Astrocyte (in vitro differentiated cells and primary cell): ENCODE measurements around the gene OTUB1. TPM values are rescaled to one million over a fixed set of nuclear protein-coding genes. Genes with fewer than 3 reads are reported as not detected.

Experiments used
- DNase-seq: peaks from one replicate; pipeline ENCODE4 v3.0.0-alpha.2; 2010; ENCODE audit warnings: low read depth
- FAIRE-seq: peaks from 2 replicates; lab custom pipeline; 2011; peaks lifted over from hg19 to GRCh38; lab: Jason Lieb, UNC
- H2AFZ ChIP-seq: 2 replicates; pipeline ENCODE4 v1.6.0; 2012; ENCODE audit warnings: low read depth, low read length, inconsistent platforms
- H3K27ac ChIP-seq: 2 replicates; pipeline ENCODE4 v1.5.1; 2011; ENCODE audit warnings: low read depth, low read length, inconsistent platforms
- H3K27me3 ChIP-seq: 2 replicates; pipeline ENCODE4 v1.6.0; 2011; ENCODE audit warnings: low read length, inconsistent platforms; ENCODE audit not compliant: insufficient read depth
- H3K36me3 ChIP-seq: 2 replicates; pipeline ENCODE4 v1.5.1; 2011; ENCODE audit warnings: low read length, inconsistent platforms; ENCODE audit not compliant: insufficient read depth
- H3K4me1 ChIP-seq: 2 replicates; pipeline ENCODE4 v1.5.1; 2011; ENCODE audit warnings: low read length, inconsistent platforms; ENCODE audit not compliant: insufficient read depth
- H3K4me2 ChIP-seq: 2 replicates; pipeline ENCODE4 v1.6.0; 2012; ENCODE audit warnings: low read length, inconsistent platforms
- H3K4me3 ChIP-seq: 2 replicates; pipeline ENCODE4 v1.5.1; 2011; ENCODE audit warnings: low read depth, mild to moderate bottlenecking, low read length, inconsistent platforms; ENCODE audit not compliant: insufficient read depth
- H3K79me2 ChIP-seq: 2 replicates; pipeline ENCODE4 v1.6.0; 2012; ENCODE audit warnings: mild to moderate bottlenecking, low read length, inconsistent platforms; ENCODE audit not compliant: insufficient read depth
- H3K9ac ChIP-seq: 2 replicates; pipeline ENCODE4 v1.6.0; 2012; ENCODE audit warnings: mild to moderate bottlenecking, low read length, inconsistent platforms
- H3K9me3 ChIP-seq: 2 replicates; pipeline ENCODE4 v1.5.1; 2012; ENCODE audit warnings: low read depth, mild to moderate bottlenecking, low read length, inconsistent platforms; ENCODE audit not compliant: insufficient read depth
- H4K20me1 ChIP-seq: 2 replicates; pipeline ENCODE4 v1.6.0; 2012; ENCODE audit warnings: low read length, inconsistent platforms; ENCODE audit not compliant: insufficient read depth
- H3K27ac Mint-ChIP-seq: one replicate; pipeline ENCODE4 v1.8.0; 2021; ENCODE audit warnings: mild to moderate bottlenecking, mixed read lengths; ENCODE audit not compliant: unreplicated experiment
- H3K27me3 Mint-ChIP-seq: one replicate; pipeline ENCODE4 v1.8.0; 2021; ENCODE audit warnings: low read depth, mixed read lengths; ENCODE audit not compliant: unreplicated experiment
- H3K36me3 Mint-ChIP-seq: one replicate; pipeline ENCODE4 v1.8.0; 2021; ENCODE audit warnings: low read depth, mixed read lengths; ENCODE audit not compliant: unreplicated experiment
- H3K4me1 Mint-ChIP-seq: one replicate; pipeline ENCODE4 v1.8.0; 2021; ENCODE audit warnings: low read depth, mixed read lengths; ENCODE audit not compliant: unreplicated experiment
- H3K4me3 Mint-ChIP-seq: one replicate; pipeline ENCODE4 v1.8.0; 2021; ENCODE audit warnings: mild to moderate bottlenecking, moderate library complexity, mixed read lengths; ENCODE audit not compliant: unreplicated experiment
- H3K9me3 Mint-ChIP-seq: one replicate; pipeline ENCODE4 v1.8.0; 2021; ENCODE audit warnings: mild to moderate bottlenecking, mixed read lengths; ENCODE audit not compliant: unreplicated experiment
- CTCF ChIP-seq: IDR thresholded peaks from 2 replicates; pipeline ENCODE4 v1.5.1; 2011; ENCODE audit warnings: low read depth, mild to moderate bottlenecking, inconsistent platforms, low read length, moderate library complexity; ENCODE audit not compliant: insufficient read depth
- EZH2 ChIP-seq: IDR thresholded peaks from 2 replicates; pipeline ENCODE4 v1.6.1; 2012; ENCODE audit warnings: mild to moderate bottlenecking, low read length, inconsistent platforms; ENCODE audit not compliant: insufficient read depth
- total RNA-seq: library from RNA; stranded (reverse); gene quantifications from 2 replicates; pipeline ENCODE4 v1.2.1, GENCODE V29; 2021

The OTUB1 gene
- total RNA-seq, 1 donor from 2014 or later = 78.5 TPM

- Histone ChIP-seq H3K27me3 (peaks cover 3% of the 10 kb centered on the region), H3K9me3 (no peaks in the 10 kb centered on the region), H3K27ac (no peak overlapping the region), H3K4me2 (no peak overlapping the region), H4K20me1 (peaks cover 4% of the 10 kb centered on the region), H2AFZ (no peak overlapping the region), H3K4me3 (no peak overlapping the region), H3K36me3 (no peaks in the 10 kb centered on the region), H3K9ac (no peak overlapping the region), H3K79me2 (no peaks in the 10 kb centered on the region), H3K4me1 (peaks cover 2% of the 10 kb centered on the region)
- H3K4me3 Mint-ChIP-seq = no peak overlapping the region
- H3K27me3 Mint-ChIP-seq = peaks cover 52% of the 10 kb centered on the region
- H3K27ac Mint-ChIP-seq = no peak overlapping the region
- H3K4me1 Mint-ChIP-seq = no peaks in the 10 kb centered on the region
- H3K36me3 Mint-ChIP-seq = peaks cover 2% of the 10 kb centered on the region
- TF ChIP-seq EZH2 (no peak), CTCF (peak; percentile 5)
- no peak for DNase-seq
- no peaks in the 10 kb centered on the region for H3K9me3 Mint-ChIP-seq
- no peak for FAIRE-seq
Measured at GRCh38 chr11:64040684-64041322, 54.6 kb downstream of the OTUB1 start.

GRCh38 chr11:64041846-64042245, 55.6 kb downstream of the OTUB1 start:
- Histone ChIP-seq H3K4me3 (no peak overlapping the region), H3K4me1 (no peaks in the 10 kb centered on the region), H3K36me3 (no peaks in the 10 kb centered on the region), H4K20me1 (peaks cover 4% of the 10 kb centered on the region), H3K79me2 (no peaks in the 10 kb centered on the region), H3K9me3 (no peaks in the 10 kb centered on the region), H3K9ac (no peak overlapping the region), H3K27me3 (peaks cover 2% of the 10 kb centered on the region), H2AFZ (no peak overlapping the region), H3K27ac (no peak overlapping the region), H3K4me2 (no peak overlapping the region)
- Mint-ChIP-seq H3K9me3 (no peaks in the 10 kb centered on the region), H3K4me1 (no peaks in the 10 kb centered on the region), H3K27ac (no peak overlapping the region), H3K27me3 (peaks cover 60% of the 10 kb centered on the region), H3K4me3 (no peak overlapping the region), H3K36me3 (peaks cover 2% of the 10 kb centered on the region)
- TF ChIP-seq CTCF (no peak), EZH2 (no peak)
- FAIRE-seq (no peak), DNase-seq (no peak)

- peaks cover 4% of the 10 kb centered on the region for H4K20me1 ChIP-seq
- Mint-ChIP-seq H3K36me3 (peaks cover 2% of the 10 kb centered on the region), H3K4me3 (no peak overlapping the region), H3K4me1 (no peaks in the 10 kb centered on the region), H3K9me3 (no peaks in the 10 kb centered on the region), H3K27me3 (peaks cover 64% of the 10 kb centered on the region), H3K27ac (no peak overlapping the region)
- TF ChIP-seq CTCF (no peak), EZH2 (no peak)
- no peaks in the 10 kb centered on the region for H3K27me3 ChIP-seq
- no peak overlapping the region for H3K27ac ChIP-seq
- no peak overlapping the region for H2AFZ ChIP-seq
- H3K4me2 ChIP-seq = no peak overlapping the region
- no peaks in the 10 kb centered on the region for H3K36me3 ChIP-seq
- H3K4me1 ChIP-seq = no peaks in the 10 kb centered on the region
- no peak overlapping the region for H3K9ac ChIP-seq
- H3K4me3 ChIP-seq = no peak overlapping the region
- DNase-seq (no peak), FAIRE-seq (no peak)
- no peaks in the 10 kb centered on the region for H3K79me2 ChIP-seq
- no peaks in the 10 kb centered on the region for H3K9me3 ChIP-seq
Measured at GRCh38 chr11:64042301-64042700, 56.1 kb downstream of the OTUB1 start.
